Activated CD4-positive, alpha-beta T cell treated with anti-CD3 and anti-CD28 coated beads for 4 hours (primary cell): ENCODE data around the gene GRIK3.
"Not testable (repeated sequence)": the region's sequence is repeated elsewhere in the genome, so short reads cannot be mapped to it uniquely, and the experiment has no call there.

ENCODE experiments used
- DNase-seq, 2 donors: peaks; one replicate each; pipeline ENCODE4 v3.0.0-alpha.2; 2020

Gene GRIK3

GRCh38 chr1:36905941-36906340 is 128.4 kb downstream of the GRIK3 start:
- no peak for DNase-seq

- no peak for DNase-seq
These were observed 134.2 kb downstream of the GRIK3 start for GRCh38 chr1:36900128-36900527.

- DNase-seq, result not testable (repeated sequence)
These were observed 136.5 kb downstream of the GRIK3 start for GRCh38 chr1:36897813-36898212.

GRCh38 chr1:36894824-36895223 is 139.5 kb downstream of the GRIK3 start:
- DNase-seq, result no peak

- no peak for DNase-seq
These were observed 143.5 kb downstream of the GRIK3 start for GRCh38 chr1:36890776-36891175.

GRCh38 chr1:36889478-36890226 is 144.7 kb downstream of the GRIK3 start:
- no peak for DNase-seq

- no peak for DNase-seq
These were observed 145.4 kb downstream of the GRIK3 start for GRCh38 chr1:36888811-36889477.

GRCh38 chr1:36885540-36886357 is 148.6 kb downstream of the GRIK3 start:
- DNase-seq, result no peak

GRCh38 chr1:36884801-36885200 is 149.5 kb downstream of the GRIK3 start:
- DNase-seq, result no peak

GRCh38 chr1:36884029-36884701 is 150.2 kb downstream of the GRIK3 start:
- DNase-seq, result no peak

- no peak for DNase-seq
These were observed 150.9 kb downstream of the GRIK3 start for GRCh38 chr1:36883315-36883949.

- DNase-seq, result no peak
These were observed 151.6 kb downstream of the GRIK3 start for GRCh38 chr1:36882536-36883285.

GRCh38 chr1:36881541-36881940 is 152.8 kb downstream of the GRIK3 start:
- DNase-seq, result no peak

GRCh38 chr1:36881068-36881405 is 153.3 kb downstream of the GRIK3 start:
- no peak for DNase-seq

GRCh38 chr1:36880155-36881067 is 153.9 kb downstream of the GRIK3 start:
- no peak for DNase-seq

- DNase-seq, result no peak
These were observed 154.7 kb downstream of the GRIK3 start for GRCh38 chr1:36879613-36880012.

- DNase-seq, result no peak
These were observed 157.3 kb downstream of the GRIK3 start for GRCh38 chr1:36876990-36877389.

GRCh38 chr1:36874271-36875060 is 159.8 kb downstream of the GRIK3 start:
- DNase-seq, result no peak

- no peak for DNase-seq
These were observed 161.5 kb downstream of the GRIK3 start for GRCh38 chr1:36872858-36873257.
